NT2/D1 (cell line): ENCODE results near the gene PAIP1.
A peak's percentile ranks its signal among the peaks of the same experiment; 100 is the strongest.
"Not testable (repeated sequence)": the region's sequence is repeated elsewhere in the genome, so short reads cannot be mapped to it uniquely, and the experiment has no call there.

ENCODE experiments used
- DNase-seq: peaks from one replicate; pipeline ENCODE4 v3.0.0-alpha.2; 2011; ENCODE audit warnings: low read depth, low spot score
- H3K27me3 ChIP-seq: 2 replicates; pipeline ENCODE4 v1.6.0; 2011; ENCODE audit warnings: mild to moderate bottlenecking; ENCODE audit not compliant: insufficient read length, insufficient read depth
- H3K36me3 ChIP-seq: 2 replicates; pipeline ENCODE4 v1.6.1; 2011; ENCODE audit warnings: mild to moderate bottlenecking, low read length, mixed read lengths; ENCODE audit not compliant: insufficient read depth, insufficient read length
- H3K4me1 ChIP-seq: 2 replicates; pipeline ENCODE4 v1.5.1; 2011; ENCODE audit not compliant: insufficient read depth, insufficient read length
- H3K4me3 ChIP-seq: 2 replicates; pipeline ENCODE4 v1.5.1; 2011; ENCODE audit warnings: low read depth; ENCODE audit not compliant: insufficient read length
- H3K9ac ChIP-seq: 2 replicates; pipeline ENCODE4 v1.6.0; 2011; ENCODE audit warnings: low read depth; ENCODE audit not compliant: insufficient read length
- H3K9me3 ChIP-seq: 2 replicates; pipeline ENCODE4 v1.5.1; 2011; ENCODE audit warnings: mild to moderate bottlenecking, low read length; ENCODE audit not compliant: insufficient read depth
- SUZ12 ChIP-seq: IDR thresholded peaks from 2 replicates; pipeline ENCODE4 v1.6.1; 2011; ENCODE audit not compliant: insufficient read length, insufficient read depth; ENCODE audit errors: extremely low read depth
- YY1 ChIP-seq: IDR thresholded peaks from 2 replicates; pipeline ENCODE4 v1.6.1; 2011; ENCODE audit not compliant: insufficient read length, insufficient read depth
- ZNF274 ChIP-seq: IDR thresholded peaks from 2 replicates; pipeline ENCODE4 v1.6.1; 2011; ENCODE audit warnings: mild to moderate bottlenecking, low read depth, low read length

PAIP1 gene

DNA sequence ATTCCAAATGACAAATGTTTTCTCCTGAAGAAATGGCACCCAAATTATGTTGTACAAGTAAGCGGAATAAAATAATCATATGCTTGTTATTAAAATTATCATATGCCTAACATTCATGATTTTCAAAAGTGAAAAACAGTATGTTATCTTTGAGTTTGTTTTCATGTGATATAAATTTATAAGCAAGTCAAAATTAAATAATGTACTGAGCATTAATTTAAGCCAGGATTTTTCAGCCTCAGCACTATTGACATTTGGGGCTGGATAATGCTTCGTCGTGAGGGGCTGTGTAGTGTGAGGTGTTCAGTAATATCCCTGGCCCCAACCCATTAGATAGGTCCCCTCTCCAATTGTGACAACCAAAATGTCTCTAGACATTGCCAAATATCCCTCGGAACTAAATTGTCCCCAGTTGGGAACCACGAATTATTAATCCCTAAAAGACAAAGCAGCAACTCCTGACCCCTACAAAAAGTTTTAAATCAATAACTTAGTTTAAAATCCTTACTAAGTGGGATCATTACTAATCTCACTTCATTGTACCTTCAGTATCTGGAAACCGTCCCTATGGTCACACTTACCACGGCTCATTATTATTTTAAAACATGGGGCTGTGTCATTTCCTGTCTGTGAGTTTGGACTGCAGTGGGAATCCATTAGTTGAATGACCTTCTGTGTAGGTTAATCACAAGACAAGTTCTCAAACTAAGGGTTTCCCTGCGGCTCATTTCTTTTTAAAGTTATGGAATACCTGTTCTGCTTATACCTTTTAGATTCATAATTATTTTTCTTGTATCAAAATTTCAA lies 44.8 kb upstream of the PAIP1 start:
- DNase-seq: no peak
- H3K27me3 ChIP-seq: no peaks in the 10 kb centered on the region
- H3K9me3 ChIP-seq: peaks cover 10% of the 10 kb centered on the region
- H3K36me3 ChIP-seq: no peaks in the 10 kb centered on the region
- H3K4me3 ChIP-seq: peak overlapping the region; percentile 62
- no peaks in the 10 kb centered on the region for H3K4me1 ChIP-seq
- no peak for TF ChIP-seq ZNF274
- no peak for TF ChIP-seq YY1
- TF ChIP-seq SUZ12: no peak
- H3K9ac ChIP-seq: no peak overlapping the region

DNA sequence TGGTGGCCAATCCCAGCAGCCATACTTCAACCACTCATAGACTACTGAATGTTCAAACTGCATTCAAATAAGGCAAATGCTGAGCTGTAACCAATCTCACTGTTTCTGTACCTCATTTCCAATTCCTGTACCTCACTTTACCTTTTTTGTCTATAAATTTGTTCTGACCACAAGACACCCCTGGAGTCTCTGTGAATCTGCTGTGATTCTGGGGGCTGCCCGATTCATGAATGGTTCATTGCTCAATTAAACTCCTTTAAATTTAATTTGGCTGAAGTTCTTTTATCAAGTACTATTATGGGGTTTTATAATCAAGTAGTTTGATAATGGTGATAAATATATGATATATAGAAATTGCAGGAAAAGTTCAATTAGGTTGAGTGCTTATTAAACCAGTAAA lies 42.0 kb upstream of the PAIP1 start:
- H3K36me3 ChIP-seq, H3K4me3 ChIP-seq, H3K9me3 ChIP-seq, H3K9ac ChIP-seq, H3K27me3 ChIP-seq, DNase-seq, H3K4me1 ChIP-seq: not testable (repeated sequence)

DNA sequence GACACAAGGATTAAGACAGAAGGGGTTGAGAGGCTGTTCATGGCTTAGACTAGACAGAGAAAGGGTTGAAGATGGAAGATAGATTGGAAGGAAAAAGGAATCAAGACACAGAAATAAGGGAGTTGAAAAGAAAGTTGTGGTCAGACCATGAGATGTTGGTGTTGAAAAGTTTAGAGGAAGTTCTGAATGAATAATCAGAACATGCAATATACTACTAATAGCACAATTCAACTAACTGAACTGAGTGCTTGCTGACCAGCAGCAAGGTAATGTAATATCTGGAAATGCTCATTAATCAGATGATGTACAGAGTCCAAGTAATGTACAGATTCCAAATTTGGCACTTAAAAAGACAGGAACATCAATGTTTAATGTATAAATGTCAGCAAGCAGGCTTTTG lies 35.5 kb upstream of the PAIP1 start:
- no peaks in the 10 kb centered on the region for H3K9me3 ChIP-seq
- H3K4me3 ChIP-seq: no peak overlapping the region
- DNase-seq: no peak
- no peaks in the 10 kb centered on the region for H3K36me3 ChIP-seq
- H3K9ac ChIP-seq: no peak overlapping the region
- H3K4me1 ChIP-seq: no peaks in the 10 kb centered on the region
- no peaks in the 10 kb centered on the region for H3K27me3 ChIP-seq
- TF ChIP-seq YY1 (no peak), ZNF274 (no peak), SUZ12 (no peak)

DNA sequence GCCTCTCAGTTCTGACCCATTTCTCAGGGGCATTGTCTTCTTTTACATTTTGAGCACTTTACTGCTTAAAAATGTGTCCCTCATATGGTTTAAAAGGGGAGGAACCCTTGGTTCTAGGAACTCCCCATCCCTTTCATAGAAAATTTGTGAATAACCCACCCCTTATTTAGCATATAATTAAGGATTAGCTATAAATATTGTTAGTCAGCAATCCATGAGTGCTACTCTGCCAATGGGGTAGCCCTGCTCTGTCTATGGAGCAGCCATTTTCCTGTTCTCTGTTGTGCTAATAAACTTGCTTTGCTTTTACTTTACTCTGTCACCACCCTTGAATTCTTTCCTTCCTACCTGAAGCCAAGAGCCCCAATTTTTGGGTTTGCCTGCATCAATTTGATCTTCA lies 33.8 kb upstream of the PAIP1 start:
- no peaks in the 10 kb centered on the region for H3K27me3 ChIP-seq
- H3K4me3 ChIP-seq: no peak overlapping the region
- no peak overlapping the region for H3K9ac ChIP-seq
- H3K9me3 ChIP-seq: no peaks in the 10 kb centered on the region
- H3K4me1 ChIP-seq: no peaks in the 10 kb centered on the region
- no peak for DNase-seq
- no peak for TF ChIP-seq SUZ12
- no peak for TF ChIP-seq YY1
- TF ChIP-seq ZNF274: no peak
- H3K36me3 ChIP-seq: no peaks in the 10 kb centered on the region

DNA sequence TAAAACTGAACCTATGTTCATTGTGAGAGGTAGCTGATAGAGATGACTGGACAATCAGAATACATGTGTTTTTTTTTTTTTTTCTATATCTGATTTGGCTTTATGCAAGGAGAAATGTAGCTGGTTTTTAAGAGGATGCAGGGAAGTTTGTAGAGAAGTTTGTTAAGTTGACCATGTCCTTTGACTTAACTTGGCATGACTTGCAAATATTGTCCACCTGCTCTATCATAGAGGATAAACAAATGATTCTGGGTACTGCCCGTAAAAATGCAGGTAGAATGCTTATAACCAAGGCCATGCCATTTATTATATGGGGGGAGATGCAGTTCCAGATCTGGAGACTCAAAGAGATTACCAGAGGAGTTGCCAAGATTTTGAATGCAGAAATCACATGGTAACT lies 32.4 kb upstream of the PAIP1 start:
- no peaks in the 10 kb centered on the region for H3K9me3 ChIP-seq
- no peaks in the 10 kb centered on the region for H3K27me3 ChIP-seq
- no peaks in the 10 kb centered on the region for H3K36me3 ChIP-seq
- no peak for TF ChIP-seq ZNF274
- no peak for TF ChIP-seq SUZ12
- TF ChIP-seq YY1: no peak
- no peak overlapping the region for H3K4me3 ChIP-seq
- DNase-seq: no peak
- no peaks in the 10 kb centered on the region for H3K4me1 ChIP-seq
- H3K9ac ChIP-seq: no peak overlapping the region

DNA sequence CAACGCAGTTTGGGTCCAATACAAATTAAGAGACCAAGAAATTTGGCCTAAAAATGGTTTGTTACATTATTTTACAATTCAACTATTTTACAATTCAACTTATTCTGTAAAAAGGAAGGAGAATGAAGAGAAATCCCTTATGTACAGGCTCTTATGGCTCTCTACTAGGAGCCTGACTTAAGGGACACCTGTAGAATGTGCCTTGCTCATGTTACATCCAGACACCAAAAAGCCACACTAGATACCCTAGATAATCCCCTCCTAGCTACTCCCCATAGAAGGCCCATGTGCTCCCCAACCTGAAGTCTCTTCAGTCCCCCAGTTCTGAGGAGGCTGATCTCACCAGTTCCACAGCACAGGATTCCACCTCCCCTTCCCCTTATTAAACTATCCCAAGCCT lies 32.0 kb upstream of the PAIP1 start:
- TF ChIP-seq SUZ12 (no peak), ZNF274 (no peak), YY1 (no peak)
- H3K9ac ChIP-seq: no peak overlapping the region
- no peaks in the 10 kb centered on the region for H3K4me1 ChIP-seq
- no peak for DNase-seq
- no peaks in the 10 kb centered on the region for H3K9me3 ChIP-seq
- no peak overlapping the region for H3K4me3 ChIP-seq
- H3K27me3 ChIP-seq: no peaks in the 10 kb centered on the region
- no peaks in the 10 kb centered on the region for H3K36me3 ChIP-seq

DNA sequence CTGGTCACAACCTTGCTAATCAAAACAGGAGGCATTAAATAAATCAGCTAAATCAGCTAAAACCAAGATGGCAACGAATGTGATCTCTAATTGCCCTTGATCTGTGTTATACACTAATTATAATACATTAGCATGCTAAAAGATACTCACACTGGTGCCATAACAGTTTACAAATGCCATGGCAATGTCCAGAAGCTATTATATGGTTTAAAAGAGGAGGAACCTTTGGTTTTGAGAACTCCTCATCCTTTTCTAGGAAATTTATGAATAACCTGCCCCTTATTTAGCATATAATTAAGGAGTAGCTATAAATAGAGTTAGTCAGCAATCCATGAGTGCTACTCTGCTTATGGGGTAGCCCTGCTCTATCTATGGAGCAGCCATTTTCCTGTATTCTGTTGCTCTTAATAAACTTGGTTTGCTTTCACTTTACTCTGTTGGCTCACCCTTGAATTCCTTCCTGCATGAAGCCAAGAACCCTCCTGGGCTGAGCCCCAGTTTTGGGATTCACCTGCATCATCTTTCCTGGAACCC lies 27.4 kb upstream of the PAIP1 start:
- H3K4me3 ChIP-seq: no peak overlapping the region
- H3K4me1 ChIP-seq: no peaks in the 10 kb centered on the region
- no peaks in the 10 kb centered on the region for H3K36me3 ChIP-seq
- DNase-seq: no peak
- H3K9ac ChIP-seq: no peak overlapping the region
- no peaks in the 10 kb centered on the region for H3K9me3 ChIP-seq
- H3K27me3 ChIP-seq: no peaks in the 10 kb centered on the region
- TF ChIP-seq ZNF274 (no peak), YY1 (no peak)
